Sciatic nerve (tissue), 2 donors: ENCODE data around the gene TRIOBP. TPM values are rescaled to one million over a fixed set of nuclear protein-coding genes. Genes with fewer than 3 reads are reported as not detected.
A peak's percentile ranks its signal among the peaks of the same experiment; 100 is the strongest.
"Not testable (repeated sequence)": the region's sequence is repeated elsewhere in the genome, so short reads cannot be mapped to it uniquely, and the experiment has no call there.

Experiments used
- ATAC-seq: fragments of 200-7000 bp; cut with Tn5 transposase; one replicate; pipeline ENCODE4 v1.9.1; 2020; ENCODE audit warnings: mild to moderate bottlenecking, moderate library complexity
- DNase-seq: peaks from one replicate; pipeline ENCODE4 v3.0.0-alpha.2; 2020; ENCODE audit warnings: low spot score
- intact Hi-C: fragments of 100-400 bp; cut with DNase I; formaldehyde crosslinking; loops from one replicate; pipeline ENCODE4 v1.14.2; 2022
- total RNA-seq: library from RNA; stranded (reverse); fragmentation: NEBNext Ultra II Directional; extraction: Animal tissue kit (Norgen Biotek cat#: 25700); gene quantifications from one replicate; pipeline ENCODE4 v1.2.1, GENCODE V29; 2021
- donor health status: DM: no; HTN: no; CAD: no.
- donor health status: DM: no; HTN: no; CAD: no.

The TRIOBP gene
- total RNA-seq, 1 donor from 2014 or later, result 84.0 TPM

DNA sequence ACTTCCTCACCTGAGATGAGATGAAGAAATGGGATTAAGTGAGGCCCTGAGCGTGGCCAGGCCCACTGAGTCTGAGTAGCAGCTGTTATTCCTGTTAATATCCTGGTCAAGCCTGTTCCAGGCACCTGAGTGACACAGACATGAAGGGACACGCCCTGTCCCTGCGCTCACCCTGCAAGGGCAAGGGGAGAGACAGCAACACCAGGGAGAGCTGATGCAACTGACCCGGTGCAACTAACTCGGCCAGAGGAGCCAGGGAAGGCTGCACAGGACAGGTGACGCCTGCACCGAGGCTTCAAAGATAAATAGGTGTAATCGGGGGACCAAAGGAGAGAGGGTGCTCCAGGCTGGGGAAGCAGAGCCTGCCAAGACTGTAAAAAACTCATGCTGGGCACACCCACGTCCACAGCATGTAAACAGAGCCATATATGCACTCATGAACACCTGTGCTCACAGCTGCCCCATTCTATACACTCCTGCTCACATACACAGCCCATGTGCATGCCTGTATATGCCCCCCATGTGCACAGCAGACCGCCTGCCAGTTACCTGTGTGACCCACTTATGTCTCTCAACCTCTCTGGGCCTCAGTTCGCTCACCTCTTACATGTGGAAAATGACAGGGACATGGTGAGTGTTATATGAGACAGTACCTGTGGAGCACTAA lies 88.1 kb downstream of the TRIOBP start:
- intact Hi-C loops, result no loop called here
- DNase-seq (no peak), ATAC-seq (no peak)

DNA sequence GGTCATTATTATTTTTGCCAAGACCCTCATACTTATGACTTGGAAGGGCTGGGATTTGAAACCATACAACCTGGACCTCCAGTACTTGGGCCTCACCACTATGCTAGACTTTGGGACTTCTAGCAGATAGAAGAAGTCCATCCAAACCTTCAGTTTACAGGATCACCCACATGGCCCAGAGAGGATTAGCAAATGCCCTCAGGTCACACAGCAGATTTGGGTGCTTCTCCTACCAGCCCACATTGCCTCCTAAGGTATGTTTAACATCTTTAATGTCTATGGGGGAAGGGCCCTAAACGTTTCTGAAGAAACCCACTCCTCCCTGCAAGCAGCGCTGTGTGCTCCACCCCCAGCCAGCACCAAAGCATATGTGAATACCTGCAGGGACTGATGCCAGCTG lies 93.4 kb downstream of the TRIOBP start:
- no peak for ATAC-seq
- intact Hi-C loops, result no loop called here

DNA sequence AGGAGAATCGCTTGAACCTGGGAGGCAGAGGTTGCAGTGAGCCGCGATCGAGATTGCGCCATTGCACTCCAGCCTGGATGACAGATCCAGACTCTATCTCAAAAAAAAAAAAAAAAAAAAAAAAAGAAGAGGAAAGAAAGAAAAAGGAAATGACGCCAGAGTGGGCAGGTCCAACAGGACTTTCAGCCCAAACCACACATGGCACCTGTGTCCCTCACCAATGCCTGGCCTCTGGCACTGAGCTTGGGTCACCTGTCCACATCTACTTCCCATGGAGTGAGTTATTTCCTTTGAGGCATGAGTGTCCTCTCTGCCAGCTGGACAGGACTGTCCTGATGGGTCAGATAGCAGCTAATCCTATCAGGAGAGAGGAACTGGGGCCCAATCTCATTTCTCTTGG lies 95.6 kb downstream of the TRIOBP start:
- intact Hi-C loops, result no loop called here
- ATAC-seq, result no peak
- no peak for DNase-seq

More for the DNA sequence above, 93.4 kb downstream of the TRIOBP start:
- DNase-seq, result no peak

DNA sequence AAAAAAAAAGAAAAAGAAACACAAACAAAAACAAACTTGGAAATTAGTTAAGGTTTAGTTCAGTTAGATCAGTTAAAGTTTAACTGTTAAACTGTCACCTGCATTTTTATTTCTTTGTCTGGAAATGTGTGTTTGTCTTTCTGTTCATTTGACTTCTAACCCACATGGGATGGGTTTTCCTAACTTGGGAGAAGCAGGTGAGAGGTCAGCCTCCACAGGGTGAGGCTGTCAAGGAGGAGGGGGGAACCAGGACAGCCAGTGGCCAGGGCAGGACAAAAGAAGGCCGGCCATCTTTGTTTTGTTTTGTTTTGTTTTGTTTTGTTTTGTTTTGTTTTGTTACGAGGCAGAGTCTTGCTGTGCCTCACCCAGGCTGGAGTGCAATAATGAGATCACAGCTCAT lies 97.5 kb downstream of the TRIOBP start:
- ATAC-seq (no peak), DNase-seq (no peak)
- intact Hi-C loops, result no loop called here

DNA sequence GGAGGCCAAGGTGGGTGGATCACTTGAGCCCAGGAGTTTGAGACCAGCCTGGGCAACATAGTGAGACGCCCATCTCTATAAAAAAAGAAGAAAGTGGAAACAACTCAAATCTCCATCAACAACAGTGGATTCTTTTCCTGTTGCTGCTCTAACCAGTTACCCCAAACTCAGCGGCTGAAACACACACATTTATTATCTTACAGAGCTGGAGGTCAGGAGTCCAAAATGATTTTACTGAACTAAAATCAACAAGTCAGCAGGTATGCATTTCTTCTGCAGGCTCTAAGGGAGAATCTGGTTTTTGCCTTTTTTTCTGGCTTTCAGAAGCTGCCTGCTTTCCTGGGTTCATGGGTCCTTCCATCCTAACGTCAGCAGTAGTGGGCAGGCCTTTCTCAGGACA lies 99.2 kb downstream of the TRIOBP start:
- ATAC-seq, result no peak
- no peak for DNase-seq
- intact Hi-C loops, result no loop called here

DNA sequence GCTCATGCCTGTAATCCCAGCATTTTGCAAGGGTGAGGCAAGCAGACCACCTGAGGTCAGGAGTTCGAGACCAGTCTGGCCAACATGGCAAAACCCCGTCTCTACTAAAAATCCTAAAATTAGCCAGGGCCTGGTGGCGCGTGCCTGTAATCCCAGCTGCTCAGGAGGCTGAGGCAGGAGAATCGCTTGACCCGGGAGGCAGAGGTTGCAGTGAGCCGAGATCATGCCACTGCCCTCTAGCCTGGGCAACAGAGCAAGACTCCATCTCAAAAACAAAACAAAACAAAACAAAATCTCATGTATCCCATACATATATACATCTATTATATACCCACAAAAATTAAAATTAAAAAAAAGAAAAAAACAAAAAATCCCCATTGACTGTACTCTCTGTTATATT lies 100.4 kb downstream of the TRIOBP start:
- intact Hi-C loops, DNase-seq, ATAC-seq: not testable (repeated sequence)

DNA sequence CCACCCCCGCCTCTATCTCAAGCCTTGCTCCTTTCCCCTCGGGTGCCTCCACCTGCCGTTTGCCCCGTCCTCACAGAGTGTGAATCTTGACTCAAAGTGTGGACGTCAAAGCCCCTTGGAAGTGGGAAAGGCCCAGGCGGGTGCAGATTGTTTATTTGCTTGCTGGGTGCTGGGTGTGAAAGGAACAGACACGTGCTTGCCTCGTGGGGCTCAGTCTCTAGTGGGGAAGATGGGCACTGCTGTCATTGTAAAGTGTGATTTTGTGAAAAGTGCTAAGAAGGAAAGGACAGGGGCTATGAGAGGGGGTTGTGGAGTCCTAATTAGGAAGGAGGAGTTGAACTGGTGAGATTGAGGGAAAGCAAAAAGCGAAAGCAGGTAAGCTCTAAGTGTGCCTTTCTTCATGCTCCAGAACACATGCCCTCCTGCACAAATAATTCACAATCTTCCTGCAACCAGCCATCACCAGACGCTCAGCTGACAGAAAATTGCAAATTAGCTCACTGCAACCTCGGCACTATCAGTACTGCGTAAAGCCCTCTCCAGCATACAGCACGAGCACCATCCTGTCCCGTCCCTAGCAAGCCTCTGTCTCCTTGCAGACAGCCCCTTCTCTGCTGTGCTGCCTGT lies 101.1 kb downstream of the TRIOBP start:
- DNase-seq (no peak), ATAC-seq (no peak)
- intact Hi-C loops, result no loop called here

DNA sequence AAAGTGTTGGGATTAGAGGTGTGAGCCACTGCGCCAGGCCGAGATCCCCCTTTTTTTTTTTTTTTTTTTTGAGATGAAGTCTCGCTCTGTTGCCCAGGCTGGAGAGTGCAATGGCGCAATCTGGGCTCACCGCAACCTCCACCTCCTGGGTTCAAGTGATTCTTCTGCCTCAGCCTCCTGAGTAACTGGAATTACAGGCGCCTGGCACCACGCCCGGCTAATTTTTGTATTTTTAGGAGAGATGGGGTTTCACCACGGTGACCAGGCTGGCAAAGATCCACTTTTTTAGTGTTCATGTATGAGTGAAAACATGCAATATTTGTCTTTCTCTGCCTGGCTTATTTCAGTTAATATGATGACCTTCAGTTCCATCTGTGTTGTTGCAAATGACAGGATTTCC lies 103.1 kb downstream of the TRIOBP start:
- DNase-seq, intact Hi-C loops, ATAC-seq: not testable (repeated sequence)

DNA sequence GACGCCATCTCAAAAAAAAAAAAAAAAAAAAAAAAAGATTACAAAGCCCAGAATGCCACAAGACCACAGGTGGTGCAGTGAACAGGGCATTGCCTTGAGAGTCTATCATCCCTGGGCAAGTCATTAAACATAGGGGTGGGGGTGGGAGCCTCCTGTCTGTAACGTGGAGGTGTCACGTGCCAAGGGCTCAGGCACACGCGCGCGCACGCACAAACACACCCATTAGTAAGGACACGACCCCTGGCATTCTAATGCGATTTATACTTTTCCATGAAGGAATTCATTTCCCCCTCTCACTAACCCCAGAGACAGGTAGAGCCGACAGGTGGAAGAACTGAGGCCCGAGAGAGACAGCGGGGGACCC lies 105.1 kb downstream of the TRIOBP start:
- intact Hi-C loops, result no loop called here
- no peak for DNase-seq
- no peak for ATAC-seq

DNA sequence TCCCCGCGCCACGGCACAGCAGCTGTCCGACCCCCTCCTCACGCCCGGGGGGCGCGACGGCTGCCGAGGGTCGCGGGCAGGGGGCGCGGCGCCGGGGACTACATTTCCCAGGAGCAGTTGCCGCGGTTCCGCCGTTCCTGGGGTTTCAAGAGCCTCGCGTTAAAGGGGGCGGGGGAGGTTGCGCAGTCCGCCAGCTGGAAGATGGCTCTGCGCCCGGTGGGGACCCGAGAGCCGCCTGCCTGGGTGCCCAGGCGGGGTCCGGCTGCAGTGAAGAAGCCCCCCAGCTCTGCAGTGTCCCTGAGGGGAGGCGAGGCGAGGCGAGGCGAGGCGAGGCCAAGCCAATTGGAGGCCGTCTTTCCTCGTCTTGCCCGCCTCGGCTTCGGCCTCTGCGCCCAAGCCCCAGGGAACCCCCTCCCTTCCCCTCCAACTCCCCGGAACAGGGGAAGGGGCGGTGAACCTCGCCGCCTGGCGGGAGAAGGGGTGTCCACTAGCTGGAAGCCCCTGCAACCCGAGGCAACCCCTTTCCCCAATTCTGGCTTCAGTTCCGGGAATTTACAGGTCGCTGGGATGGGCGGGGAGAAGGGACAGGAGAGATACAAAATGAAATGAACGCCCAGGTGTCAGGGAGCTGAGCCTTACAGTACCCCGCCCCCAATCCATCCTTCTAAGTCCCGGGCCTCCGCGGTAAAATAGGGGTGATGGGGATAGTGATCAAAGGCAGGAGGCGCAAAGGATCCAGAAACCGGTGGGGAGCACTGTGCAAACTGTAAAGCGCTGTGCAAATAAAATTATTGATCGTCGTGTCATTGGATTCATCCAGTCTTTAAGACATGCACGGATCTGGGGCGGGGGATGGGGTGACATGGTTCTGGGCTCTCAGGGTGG lies 105.7 kb downstream of the TRIOBP start:
- peak; percentile 77 for DNase-seq
- intact Hi-C loops, result no loop called here

DNA sequence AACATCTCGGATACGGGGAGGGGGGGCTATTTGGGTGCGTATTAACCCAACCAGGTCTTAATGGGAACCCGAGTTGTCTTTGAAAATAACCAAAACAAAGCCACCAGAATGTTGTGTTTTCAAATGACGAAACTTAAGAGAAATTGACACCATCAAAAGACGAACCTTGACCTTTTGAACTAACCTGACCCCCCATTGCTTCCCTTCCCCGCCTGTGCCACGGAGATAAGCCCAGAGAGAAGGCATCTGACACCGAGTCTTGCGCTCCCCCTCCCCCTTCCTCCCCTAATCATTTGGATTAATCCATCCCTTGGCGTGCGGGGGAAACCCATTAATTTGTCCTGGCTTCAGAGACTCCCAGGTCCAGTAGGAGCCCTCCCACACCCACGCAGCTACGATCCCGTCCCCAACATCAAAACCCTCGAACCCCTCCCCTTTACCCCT lies 106.4 kb downstream of the TRIOBP start:
- no peak for ATAC-seq
- DNase-seq, result no peak
- intact Hi-C loops, result no loop called here

More for the DNA sequence above, 105.7 kb downstream of the TRIOBP start:
- peak; percentile 34 for ATAC-seq

DNA sequence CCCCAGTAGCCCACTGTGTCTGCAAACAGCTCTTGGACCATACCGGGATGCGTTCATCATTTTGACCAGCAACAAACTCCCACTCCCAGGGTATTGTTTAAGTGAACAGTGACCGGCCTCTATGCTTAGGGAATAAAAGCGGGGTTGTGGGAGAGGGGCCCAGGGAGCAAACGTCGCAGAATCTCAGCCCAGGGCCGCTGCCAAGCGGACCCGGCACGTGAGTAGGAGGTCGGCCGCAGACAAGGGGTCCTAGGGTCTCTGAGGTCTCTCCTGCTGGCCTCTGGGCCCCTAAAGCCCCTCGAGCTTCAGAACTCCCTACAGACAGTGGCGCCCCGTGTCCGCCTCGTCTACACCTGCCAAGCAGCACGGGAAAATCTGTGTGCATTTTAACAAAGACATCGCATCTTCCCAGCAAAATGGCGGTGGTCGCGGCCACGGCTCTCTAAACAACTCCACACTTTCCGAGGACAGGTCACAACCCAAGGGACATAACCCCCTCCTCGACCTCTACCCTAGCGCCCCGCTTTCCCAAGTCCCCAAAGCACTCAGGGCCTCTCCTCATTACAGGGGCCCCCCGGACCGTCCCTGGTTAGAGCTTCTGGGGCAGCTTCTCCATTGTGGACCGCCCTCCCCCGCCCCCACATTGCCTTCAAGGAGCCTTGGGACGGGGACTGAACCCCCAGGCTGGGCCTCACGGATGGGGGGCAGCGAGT lies 106.9 kb downstream of the TRIOBP start:
- DNase-seq, result no peak
- ATAC-seq, result no peak
- intact Hi-C loops, result no loop called here

DNA sequence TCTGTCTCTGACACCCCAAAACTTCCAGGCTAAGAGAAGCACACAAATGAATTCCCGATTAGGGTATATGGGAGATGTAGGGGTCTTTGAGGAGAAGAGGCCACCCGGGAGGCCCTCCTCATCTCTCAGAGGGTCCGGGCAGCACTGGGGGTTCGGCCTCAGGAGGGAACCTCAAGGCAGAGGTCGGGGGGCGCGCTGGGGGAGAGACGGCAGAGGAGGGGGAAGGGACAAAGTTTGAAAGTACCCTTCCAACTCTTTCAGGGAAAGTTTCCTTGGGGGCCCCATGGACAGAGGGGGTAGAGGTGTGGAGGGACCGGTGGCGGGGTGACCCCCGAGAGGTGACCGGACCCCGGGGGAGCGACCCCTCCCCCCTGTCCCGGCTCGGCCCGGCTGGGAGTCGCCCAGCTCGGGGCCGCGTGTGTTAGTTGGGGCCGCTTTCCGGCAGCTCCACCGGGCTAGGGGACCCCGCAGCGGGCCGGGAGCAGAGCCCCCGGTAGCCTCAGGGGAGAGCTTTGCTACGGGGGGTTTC lies 107.6 kb downstream of the TRIOBP start:
- ATAC-seq (no peak), DNase-seq (no peak)
- intact Hi-C loops, result no loop called here

DNA sequence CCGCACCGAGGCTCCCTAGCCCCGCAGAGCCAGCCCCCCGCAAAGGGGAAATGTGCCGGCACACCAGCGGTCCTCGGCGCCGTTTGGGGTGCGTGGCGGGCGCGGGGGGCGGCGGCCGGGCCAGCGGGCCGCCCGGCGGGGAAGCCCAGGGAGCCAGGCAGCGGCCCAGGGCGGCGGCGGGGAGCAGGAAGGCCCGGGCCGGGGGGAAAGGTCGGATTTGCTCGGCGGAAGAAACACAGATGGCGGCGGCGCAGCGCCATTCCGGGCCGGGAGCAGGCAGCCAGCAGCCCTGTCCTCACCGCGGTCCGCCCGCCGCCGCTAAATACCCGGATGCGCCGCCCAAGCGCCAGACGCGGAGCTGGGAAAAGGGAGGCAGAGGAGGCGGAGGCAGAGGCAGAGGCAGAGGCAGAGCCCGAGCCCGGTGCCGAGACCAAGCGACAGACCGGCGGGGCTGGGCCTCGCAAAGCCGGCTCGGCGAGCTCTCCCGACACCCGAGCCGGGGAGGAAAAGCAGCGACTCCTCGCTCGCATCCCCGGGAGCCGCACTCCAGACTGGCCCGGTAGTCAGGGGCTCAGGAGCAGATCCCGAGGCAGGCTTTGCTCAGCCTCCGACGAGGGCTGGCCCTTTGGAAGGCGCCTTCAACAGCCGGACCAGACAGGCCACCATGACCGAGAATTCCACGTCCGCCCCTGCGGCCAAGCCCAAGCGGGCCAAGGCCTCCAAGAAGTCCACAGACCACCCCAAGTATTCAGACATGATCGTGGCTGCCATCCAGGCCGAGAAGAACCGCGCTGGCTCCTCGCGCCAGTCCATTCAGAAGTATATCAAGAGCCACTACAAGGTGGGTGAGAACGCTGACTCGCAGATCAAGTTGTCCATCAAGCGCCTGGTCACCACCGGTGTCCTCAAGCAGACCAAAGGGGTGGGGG lies 108.3 kb downstream of the TRIOBP start:
- ATAC-seq (peak; percentile 72), DNase-seq (peak; percentile 96)
- intact Hi-C loops, result no loop called here

DNA sequence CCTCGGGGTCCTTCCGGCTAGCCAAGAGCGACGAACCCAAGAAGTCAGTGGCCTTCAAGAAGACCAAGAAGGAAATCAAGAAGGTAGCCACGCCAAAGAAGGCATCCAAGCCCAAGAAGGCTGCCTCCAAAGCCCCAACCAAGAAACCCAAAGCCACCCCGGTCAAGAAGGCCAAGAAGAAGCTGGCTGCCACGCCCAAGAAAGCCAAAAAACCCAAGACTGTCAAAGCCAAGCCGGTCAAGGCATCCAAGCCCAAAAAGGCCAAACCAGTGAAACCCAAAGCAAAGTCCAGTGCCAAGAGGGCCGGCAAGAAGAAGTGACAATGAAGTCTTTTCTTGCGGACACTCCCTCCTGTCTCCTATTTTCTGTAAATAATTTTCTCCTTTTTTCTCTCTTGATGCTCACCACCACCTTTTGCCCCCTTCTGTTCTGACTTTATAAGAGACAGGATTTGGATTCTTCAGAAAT lies 109.0 kb downstream of the TRIOBP start:
- DNase-seq, result no peak
- intact Hi-C loops, result no loop called here
- no peak for ATAC-seq

DNA sequence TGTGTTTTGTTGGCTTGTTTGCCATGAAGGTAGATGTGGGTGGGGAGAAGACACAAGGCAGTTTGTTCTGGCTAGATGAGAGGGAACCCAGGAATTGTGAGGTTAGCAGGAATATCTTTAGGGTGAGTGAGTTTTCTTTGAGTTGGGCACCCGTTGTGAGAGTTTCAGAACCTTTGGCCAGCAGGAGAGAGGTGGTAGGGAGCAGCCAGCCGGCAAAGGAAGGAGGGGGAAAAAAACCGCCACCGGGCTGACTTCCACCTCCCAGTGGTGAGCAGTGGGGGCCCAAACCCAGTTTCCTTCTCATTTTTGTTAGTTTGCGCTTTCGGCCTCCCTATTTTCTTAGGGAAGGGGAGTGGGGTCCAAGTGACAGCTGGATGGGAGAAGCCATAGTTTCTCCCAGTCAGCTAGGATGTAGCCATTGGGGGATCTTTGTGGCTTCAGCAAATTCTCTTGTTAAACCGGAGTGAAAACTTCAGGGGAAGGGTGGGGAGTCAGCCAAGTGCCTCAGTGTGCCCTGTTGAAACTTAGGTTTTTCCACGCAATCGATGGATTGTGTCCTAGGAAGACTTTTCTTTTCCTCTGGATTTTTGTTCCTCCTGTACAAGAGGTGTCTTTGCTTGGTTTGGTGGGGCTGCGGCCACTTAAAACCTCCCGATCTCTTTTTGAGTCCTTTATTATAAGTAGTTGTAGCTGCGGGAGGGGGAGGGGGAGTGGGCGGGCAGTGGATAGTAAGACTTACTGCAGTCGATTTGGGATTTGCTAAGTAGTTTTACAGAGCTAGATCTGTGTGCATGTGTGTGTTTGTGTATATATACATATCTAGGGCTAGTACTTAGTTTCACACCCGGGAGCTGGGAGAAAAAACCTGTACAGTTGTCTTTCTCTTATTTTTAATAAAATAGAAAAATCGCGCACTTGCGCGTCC lies 109.8 kb downstream of the TRIOBP start:
- intact Hi-C loops, result no loop called here
- no peak for DNase-seq
- peak; percentile 12 for ATAC-seq
